RWPE2 (cell line): Measurements from ENCODE around the gene ARHGAP15.

Source experiments
- ATAC-seq: fragments of 200-7000 bp; cut with Tn5 transposase; 3 replicates; pipeline ENCODE4 v1.9.1; 2021; ENCODE audit warnings: low read depth
- DNase-seq: peaks from one replicate; pipeline ENCODE4 v3.0.0-alpha.2; 2020; ENCODE audit warnings: low spot score
- H3K27ac ChIP-seq: fragments of 450-650 bp; 2 replicates; pipeline ENCODE4 v1.5.1; 2017; ENCODE audit warnings: mild to moderate bottlenecking; ENCODE audit not compliant: poor library complexity, severe bottlenecking
- H3K27me3 ChIP-seq: fragments of 250-450 bp; sonication (Bioruptor Pico); 2 replicates; pipeline ENCODE4 v1.5.1; 2021; ENCODE audit warnings: mild to moderate bottlenecking, moderate library complexity; ENCODE audit not compliant: insufficient read depth, poor library complexity, severe bottlenecking
- H3K36me3 ChIP-seq: fragments of 250-450 bp; sonication (Bioruptor Pico); 2 replicates; pipeline ENCODE4 v1.5.1; 2020; ENCODE audit warnings: low read depth, mild to moderate bottlenecking, moderate library complexity
- H3K4me1 ChIP-seq: fragments of 250-450 bp; sonication (Bioruptor Pico); 2 replicates; pipeline ENCODE4 v1.5.1; 2021; ENCODE audit warnings: mild to moderate bottlenecking, moderate library complexity; ENCODE audit not compliant: insufficient read depth, poor library complexity, severe bottlenecking
- H3K4me3 ChIP-seq: fragments of 250-450 bp; sonication (Bioruptor Pico); 2 replicates; pipeline ENCODE4 v1.5.1; 2021; ENCODE audit warnings: mild to moderate bottlenecking, moderate library complexity; ENCODE audit not compliant: severe bottlenecking
- H3K9me3 ChIP-seq: fragments of 250-450 bp; sonication (Bioruptor Pico); 2 replicates; pipeline ENCODE4 v1.5.1; 2021; ENCODE audit warnings: mild to moderate bottlenecking, moderate library complexity; ENCODE audit not compliant: severe bottlenecking
- TF ChIP-seq, protein P1 (sequence below): fragments of 450-650 bp; IDR thresholded peaks from one replicate; pipeline ENCODE4 v1.5.1; 2017; ENCODE audit warnings: mild to moderate bottlenecking, moderate library complexity; ENCODE audit not compliant: poor library complexity, severe bottlenecking

Gene ARHGAP15

GRCh38 chr2:143803936-143804335 is 674.7 kb downstream of the ARHGAP15 start:
- Histone ChIP-seq H3K9me3 (no peaks in the 10 kb centered on the region), H3K27me3 (no peaks in the 10 kb centered on the region), H3K36me3 (no peaks in the 10 kb centered on the region), H3K4me3 (no peak overlapping the region), H3K27ac (no peak overlapping the region), H3K4me1 (peaks cover 12% of the 10 kb centered on the region)
- ATAC-seq, result no peak
- DNase-seq, result no peak
- TF ChIP-seq, protein P1, sequence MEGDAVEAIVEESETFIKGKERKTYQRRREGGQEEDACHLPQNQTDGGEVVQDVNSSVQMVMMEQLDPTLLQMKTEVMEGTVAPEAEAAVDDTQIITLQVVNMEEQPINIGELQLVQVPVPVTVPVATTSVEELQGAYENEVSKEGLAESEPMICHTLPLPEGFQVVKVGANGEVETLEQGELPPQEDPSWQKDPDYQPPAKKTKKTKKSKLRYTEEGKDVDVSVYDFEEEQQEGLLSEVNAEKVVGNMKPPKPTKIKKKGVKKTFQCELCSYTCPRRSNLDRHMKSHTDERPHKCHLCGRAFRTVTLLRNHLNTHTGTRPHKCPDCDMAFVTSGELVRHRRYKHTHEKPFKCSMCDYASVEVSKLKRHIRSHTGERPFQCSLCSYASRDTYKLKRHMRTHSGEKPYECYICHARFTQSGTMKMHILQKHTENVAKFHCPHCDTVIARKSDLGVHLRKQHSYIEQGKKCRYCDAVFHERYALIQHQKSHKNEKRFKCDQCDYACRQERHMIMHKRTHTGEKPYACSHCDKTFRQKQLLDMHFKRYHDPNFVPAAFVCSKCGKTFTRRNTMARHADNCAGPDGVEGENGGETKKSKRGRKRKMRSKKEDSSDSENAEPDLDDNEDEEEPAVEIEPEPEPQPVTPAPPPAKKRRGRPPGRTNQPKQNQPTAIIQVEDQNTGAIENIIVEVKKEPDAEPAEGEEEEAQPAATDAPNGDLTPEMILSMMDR, result no peak

- TF ChIP-seq, protein P1, result no peak
- Histone ChIP-seq H3K4me1 (peaks cover 12% of the 10 kb centered on the region), H3K36me3 (no peaks in the 10 kb centered on the region), H3K27me3 (no peaks in the 10 kb centered on the region), H3K4me3 (no peak overlapping the region), H3K9me3 (no peaks in the 10 kb centered on the region), H3K27ac (no peak overlapping the region)
- no peak for DNase-seq
- ATAC-seq, result no peak
These were observed 676.4 kb downstream of the ARHGAP15 start for GRCh38 chr2:143805666-143806065.

DNA sequence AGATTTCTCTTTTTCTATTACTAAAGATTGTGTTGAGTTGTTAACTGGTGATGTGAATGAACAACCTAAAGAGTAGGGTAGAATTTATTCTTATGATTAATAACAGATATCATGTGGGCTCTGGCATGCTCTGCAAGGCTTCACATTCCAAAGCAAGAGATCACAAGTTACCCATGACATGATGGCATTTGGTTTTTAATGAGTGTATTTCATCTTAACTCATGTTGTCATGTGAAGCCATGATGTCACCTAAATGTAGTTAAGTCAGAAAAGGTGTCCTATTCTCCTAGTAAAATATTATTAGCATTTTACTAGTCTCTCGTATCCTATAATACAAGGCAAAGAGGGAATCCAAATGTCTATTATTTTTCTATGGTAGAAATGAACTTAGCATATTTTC is 678.0 kb downstream of the ARHGAP15 start:
- DNase-seq, result no peak
- Histone ChIP-seq H3K9me3 (no peaks in the 10 kb centered on the region), H3K4me3 (no peak overlapping the region), H3K27me3 (no peaks in the 10 kb centered on the region), H3K4me1 (peaks cover 6% of the 10 kb centered on the region), H3K27ac (no peak overlapping the region), H3K36me3 (no peaks in the 10 kb centered on the region)
- no peak for ATAC-seq
- TF ChIP-seq, protein P1, result no peak

GRCh38 chr2:143807671-143808070 is 678.5 kb downstream of the ARHGAP15 start:
- DNase-seq, result no peak
- Histone ChIP-seq H3K4me3 (no peak overlapping the region), H3K4me1 (peaks cover 1% of the 10 kb centered on the region), H3K27ac (no peak overlapping the region), H3K9me3 (no peaks in the 10 kb centered on the region), H3K27me3 (no peaks in the 10 kb centered on the region), H3K36me3 (no peaks in the 10 kb centered on the region)
- TF ChIP-seq, protein P1, result no peak
- ATAC-seq, result no peak

GRCh38 chr2:143808166-143808565 is 678.9 kb downstream of the ARHGAP15 start:
- Histone ChIP-seq H3K4me1 (no peaks in the 10 kb centered on the region), H3K27me3 (no peaks in the 10 kb centered on the region), H3K36me3 (no peaks in the 10 kb centered on the region), H3K9me3 (no peaks in the 10 kb centered on the region), H3K27ac (no peak overlapping the region), H3K4me3 (no peak overlapping the region)
- DNase-seq (no peak), ATAC-seq (no peak)
- TF ChIP-seq, protein P1, result no peak
